ENCODE measurements around the gene SRSF12.
"Not testable (repeated sequence)": the region's sequence is repeated elsewhere in the genome, so short reads cannot be mapped to it uniquely, and the experiment has no call there.

Gene SRSF12

DNA sequence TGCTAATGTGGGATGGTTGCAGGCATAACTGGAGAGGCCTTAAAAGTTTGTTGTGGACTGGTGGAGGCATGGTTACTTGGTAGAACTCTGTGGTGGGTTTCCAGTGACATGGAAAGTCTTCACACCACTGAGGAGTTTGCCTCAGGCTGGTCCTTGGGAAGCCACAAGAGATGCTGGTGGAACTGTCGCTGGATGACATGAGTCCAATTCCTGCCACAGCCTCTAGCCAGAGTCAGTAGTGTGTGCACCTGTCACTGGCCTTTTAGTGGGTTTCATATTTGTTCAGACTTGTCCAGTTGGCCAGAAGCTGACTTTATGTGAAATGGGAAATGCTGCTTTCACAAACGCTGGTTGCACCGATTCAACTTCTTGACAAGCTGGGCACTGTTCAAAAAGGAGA is 13.7 kb upstream of the SRSF12 start:
- DNase-seq (ENCODE audit: low read depth, low spot score) = no peak

DNA sequence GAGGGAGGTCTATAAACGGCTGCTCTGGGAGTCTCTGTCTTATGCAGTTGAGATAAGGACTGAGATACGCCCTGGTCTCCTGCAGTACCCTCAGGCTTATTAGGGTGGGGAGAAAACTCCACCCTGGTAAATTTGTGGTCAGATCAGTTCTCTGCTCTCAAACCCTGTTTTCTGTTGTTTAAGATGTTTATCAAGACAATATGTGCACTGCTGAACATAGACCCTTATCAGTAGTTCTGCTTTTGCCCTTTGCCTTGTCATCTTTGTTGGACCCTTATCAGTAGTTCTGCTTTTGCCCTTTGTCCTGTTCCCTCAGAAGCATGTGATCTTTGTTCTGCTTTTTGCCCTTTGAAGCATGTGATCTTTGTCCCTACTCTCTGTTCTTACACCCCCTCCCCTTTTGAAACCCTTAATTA is 10.4 kb upstream of the SRSF12 start:
- not testable (repeated sequence) for DNase-seq (ENCODE audit: low read depth, low spot score)

GRCh38 chr6:89122625-89123024 is 4.8 kb upstream of the SRSF12 start:
- no peak for DNase-seq (ENCODE audit: low read depth, low spot score)

DNA sequence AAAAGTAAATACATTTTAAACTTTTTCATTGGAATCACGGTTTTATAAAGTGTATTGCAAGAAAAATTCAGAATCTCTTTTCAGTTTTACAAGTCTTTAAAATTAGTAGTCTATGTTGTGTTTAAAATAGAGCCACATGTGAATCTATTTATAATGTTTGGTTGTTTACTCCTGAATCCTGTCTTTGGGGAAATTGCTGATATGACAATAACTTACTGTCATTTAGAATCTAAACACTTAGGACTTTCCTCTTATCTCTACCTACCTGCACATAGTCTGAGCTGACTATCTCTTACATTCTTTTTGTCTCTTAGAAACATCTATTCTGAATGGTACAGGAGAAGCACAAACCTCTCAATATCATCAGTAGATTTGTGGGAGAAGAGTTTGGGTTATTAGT is 4.1 kb upstream of the SRSF12 start:
- no peak for DNase-seq (ENCODE audit: low read depth, low spot score)

- DNase-seq (ENCODE audit: low read depth, low spot score) = no peak
Measured at GRCh38 chr6:89120371-89120770, 2.5 kb upstream of the SRSF12 start.

GRCh38 chr6:89118931-89119330 is 1.1 kb upstream of the SRSF12 start:
- DNase-seq (ENCODE audit: low read depth, low spot score) = peak; percentile 11

DNA sequence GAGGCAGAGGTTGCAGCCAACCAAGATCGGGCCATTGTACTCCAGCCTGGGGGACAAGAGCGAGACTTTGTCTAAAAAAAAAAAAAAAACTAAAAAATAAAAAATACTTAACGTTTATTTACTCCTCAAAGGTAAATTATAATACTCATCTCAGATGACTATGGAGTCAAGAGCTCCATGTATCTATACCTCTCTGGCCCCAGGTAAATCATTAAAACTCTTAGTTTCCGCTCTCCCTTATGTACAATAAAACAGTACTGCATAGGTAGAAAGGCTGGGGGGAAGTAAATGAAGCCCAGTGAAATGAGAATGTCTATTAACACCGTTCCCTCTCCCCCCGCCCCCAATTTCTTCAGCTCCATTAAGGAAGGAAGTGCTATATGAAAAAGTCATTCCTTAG is 1.2 kb downstream of the SRSF12 start:
- DNase-seq (ENCODE audit: low read depth, low spot score) = no peak

GRCh38 chr6:89111933-89112332 is 5.9 kb downstream of the SRSF12 start:
- DNase-seq (ENCODE audit: low read depth, low spot score) = no peak

DNA sequence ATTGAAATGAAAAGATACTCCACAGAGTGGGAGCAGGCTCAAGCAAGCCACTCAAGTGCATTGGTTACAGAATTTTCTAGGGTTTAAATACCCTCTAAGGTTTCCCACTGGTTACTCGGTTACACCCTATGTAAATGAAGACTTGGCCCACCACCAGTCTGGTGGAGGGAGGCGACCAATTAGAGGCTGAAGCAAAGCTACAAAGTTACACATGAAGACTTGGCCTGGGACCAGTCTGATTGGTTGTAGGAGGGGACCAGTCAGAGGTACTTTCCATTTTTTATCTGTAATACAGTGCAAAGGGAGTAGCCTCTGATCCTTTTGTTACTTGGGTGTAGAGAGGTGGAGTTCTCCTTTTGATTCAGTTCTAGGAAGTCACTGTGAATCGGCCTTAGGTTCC is 7.6 kb downstream of the SRSF12 start:
- DNase-seq (ENCODE audit: low read depth, low spot score) = no peak

DNA sequence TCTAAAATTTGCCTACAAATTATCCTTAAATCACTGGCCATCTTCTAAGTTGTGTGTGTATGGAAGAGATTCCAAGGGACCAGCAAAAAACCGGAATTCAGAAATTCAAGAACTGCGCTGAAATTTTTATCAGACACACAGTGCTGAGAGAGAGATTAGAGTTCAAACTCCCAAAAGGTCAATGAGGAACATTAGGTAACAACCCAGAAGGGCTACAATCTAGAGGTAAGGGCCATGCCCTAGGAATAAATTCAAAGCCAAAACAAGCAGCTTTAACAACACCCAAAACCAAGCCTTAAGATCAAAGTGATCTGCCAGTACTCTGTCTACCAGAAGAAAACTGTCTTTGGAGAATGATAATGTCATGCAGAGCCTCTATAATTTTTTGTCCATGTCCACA is 17.8 kb downstream of the SRSF12 start:
- DNase-seq (ENCODE audit: low read depth, low spot score) = no peak

- no peak for DNase-seq (ENCODE audit: low read depth, low spot score)
Measured at GRCh38 chr6:89098461-89098860, 19.4 kb downstream of the SRSF12 start.

DNA sequence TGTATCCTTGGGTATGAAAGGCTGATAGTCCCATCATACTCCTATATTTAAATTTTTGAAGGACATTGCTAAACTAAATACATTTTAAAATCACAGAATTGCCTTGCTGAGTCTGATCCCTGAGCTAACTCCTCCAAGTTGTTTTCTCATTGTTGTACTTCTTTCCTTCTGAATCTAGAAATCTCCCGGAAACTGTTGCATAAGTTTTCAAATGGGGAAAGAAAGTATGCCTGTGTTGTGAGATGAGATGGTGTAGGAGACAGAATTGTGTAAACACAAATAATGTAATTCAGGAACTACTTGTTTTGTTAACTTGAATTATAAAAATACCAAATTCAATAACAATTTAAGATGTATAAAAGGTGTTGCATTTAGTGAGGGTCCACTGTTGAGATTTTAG is 30.0 kb downstream of the SRSF12 start:
- no peak for DNase-seq (ENCODE audit: low read depth, low spot score)

DNA sequence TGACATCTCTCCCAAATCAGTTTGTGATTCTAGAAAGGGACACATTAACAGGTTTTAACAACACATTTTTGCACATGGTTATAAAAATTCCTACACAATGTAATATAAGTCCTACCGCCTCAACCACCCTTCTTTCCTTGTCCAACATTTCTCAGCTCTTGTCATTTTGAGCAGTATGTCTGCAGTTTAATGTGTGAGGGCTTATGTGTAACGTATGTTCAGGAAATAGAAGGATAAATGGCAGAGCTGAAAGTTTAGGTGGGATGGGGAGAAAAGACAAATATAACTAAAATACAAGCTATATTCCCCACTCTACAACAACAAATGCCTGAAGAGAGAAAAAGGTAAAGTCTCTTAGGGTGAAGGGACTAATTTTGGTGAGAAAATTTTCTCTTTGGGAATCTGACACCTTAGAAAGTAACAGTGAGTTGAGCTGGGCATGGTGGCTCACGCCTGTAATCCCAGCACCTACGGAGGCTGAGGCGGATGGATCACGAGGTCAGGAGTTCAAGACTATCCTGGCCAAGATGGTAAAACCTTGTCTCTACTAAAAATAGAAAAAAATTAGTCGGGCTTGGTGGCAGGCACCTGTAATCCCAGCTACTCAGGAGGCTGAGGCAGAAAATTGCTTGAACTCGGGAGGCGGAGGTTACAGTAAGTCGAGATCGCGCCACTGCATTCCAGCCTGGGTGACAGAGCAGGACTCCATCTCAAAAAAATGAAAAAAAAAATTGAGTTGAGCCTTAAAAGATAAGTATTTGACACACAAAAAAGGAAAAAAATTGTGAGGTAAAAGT is 32.3 kb downstream of the SRSF12 start:
- no peak for DNase-seq (ENCODE audit: low read depth, low spot score)

- peak; percentile 44 for DNase-seq (ENCODE audit: low read depth, low spot score)
Measured at GRCh38 chr6:89084954-89085353, 32.9 kb downstream of the SRSF12 start.

DNA sequence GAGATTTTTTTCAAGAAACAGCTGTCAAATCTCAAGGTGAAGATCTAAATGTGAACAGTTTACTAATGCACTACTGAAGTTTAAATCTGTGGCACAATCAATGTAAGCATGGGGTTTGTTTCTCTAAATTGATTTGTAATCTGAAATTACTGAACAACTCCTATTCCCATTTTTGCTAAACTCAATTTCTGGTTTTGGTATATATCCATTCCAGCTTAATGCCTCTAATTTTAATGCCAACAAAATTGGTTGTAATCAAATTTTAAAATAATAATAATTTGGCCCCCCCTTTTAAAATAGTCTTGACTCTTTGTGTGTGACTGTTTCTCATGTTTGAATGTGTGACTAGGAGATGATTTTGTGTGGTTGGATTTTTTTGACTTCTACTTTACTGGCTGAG is 33.3 kb downstream of the SRSF12 start:
- no peak for DNase-seq (ENCODE audit: low read depth, low spot score)

- no peak for DNase-seq (ENCODE audit: low read depth, low spot score)
Measured at GRCh38 chr6:89082486-89082891, 35.4 kb downstream of the SRSF12 start.

- peak; percentile 96 for DNase-seq (ENCODE audit: low read depth, low spot score)
Measured at GRCh38 chr6:89081423-89082322, 36.2 kb downstream of the SRSF12 start.

DNA sequence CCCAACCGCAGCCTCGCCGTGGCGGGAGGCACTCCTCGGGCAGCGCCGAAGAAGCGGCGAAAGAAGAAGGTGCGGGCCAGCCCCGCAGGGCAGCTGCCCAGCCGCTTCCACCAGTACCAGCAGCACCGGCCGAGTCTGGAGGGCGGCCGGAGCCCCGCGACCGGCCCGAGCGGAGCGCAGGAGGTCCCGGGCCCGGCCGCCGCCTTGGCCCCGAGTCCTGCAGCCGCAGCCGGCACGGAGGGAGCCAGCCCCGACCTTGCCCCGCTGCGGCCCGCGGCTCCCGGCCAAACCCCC is 36.8 kb downstream of the SRSF12 start:
- DNase-seq (ENCODE audit: low read depth, low spot score) = no peak

- DNase-seq (ENCODE audit: low read depth, low spot score) = peak; percentile 100
Measured at GRCh38 chr6:89080281-89081128, 37.4 kb downstream of the SRSF12 start, which contains the start of gene PNRC1. PNRC1 (plus strand) TSS chr6:89080751; CDS start chr6:89080895, 144 bp downstream.

GRCh38 chr6:89079511-89080234 is 38.2 kb downstream of the SRSF12 start:
- DNase-seq (ENCODE audit: low read depth, low spot score) = peak; percentile 61

DNA sequence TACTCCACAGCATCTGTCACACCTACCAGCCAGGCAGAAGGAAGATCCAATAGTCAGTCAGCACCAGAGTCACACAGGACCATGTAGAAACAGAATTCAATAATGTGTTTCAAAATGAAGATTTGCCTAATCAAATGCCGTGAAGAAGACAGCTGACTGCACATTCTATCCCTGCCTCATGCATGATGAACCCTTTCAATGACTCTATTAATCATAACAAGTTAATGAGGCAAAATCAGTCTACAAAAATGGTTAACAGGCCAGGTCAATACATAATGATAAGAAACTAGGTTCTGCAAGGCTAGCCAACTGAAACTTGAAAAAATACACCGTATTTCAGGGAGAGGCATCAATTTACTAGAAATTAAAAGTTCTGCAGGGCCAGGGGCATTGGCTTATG is 44.0 kb downstream of the SRSF12 start:
- DNase-seq (ENCODE audit: low read depth, low spot score) = no peak
